Cardiac atrium fibroblast (primary cell): ENCODE data around the gene HOXA10. TPM values are rescaled to one million over a fixed set of nuclear protein-coding genes. Genes with fewer than 3 reads are reported as not detected.

Experiments used
- total RNA-seq: library from RNA; depleted of rRNA; stranded (reverse); fragments of >200 nt; gene quantifications from 2 replicates; pipeline ENCODE4 v1.2.3, GENCODE V29; 2015

The HOXA10 gene
- total RNA-seq = under 0.01 TPM in 1 of 2 replicates, not detected in the other

GRCh38 chr7:27173956-27174873 is at the start of gene HOXA10:
TSS of gene HOXA10 (minus strand) at chr7:27174320. CDS start at chr7:27174306, 14 bp downstream.

GRCh38 chr7:27199849-27200760 is 26.0 kb upstream of the HOXA10 start, which contains the start of gene HOXA13:
TSS of gene HOXA13 (minus strand) at chr7:27200091. CDS start at chr7:27200077, 14 bp downstream.

GRCh38 chr7:27185013-27185853 is 11.1 kb upstream of the HOXA10 start, which contains the start of gene HOXA11:
TSS of gene HOXA11 (minus strand) at chr7:27185232. CDS start at chr7:27185144, 88 bp downstream.

GRCh38 chr7:27165089-27165995 is 8.8 kb downstream of the HOXA10 start, which contains the start of gene HOXA9:
TSS of gene HOXA9 (minus strand) at chr7:27165537. CDS start at chr7:27165457, 80 bp downstream.

GRCh38 chr7:27156508-27156898 is 17.6 kb downstream of the HOXA10 start, which contains the start of gene HOXA7:
TSS of gene HOXA7 (minus strand) at chr7:27156675. CDS start at chr7:27156545, 130 bp downstream.

GRCh38 chr7:27151931-27152815 is 21.9 kb downstream of the HOXA10 start, which contains the start of gene HOXA3:
TSS of gene HOXA3 (minus strand) at chr7:27152583. CDS start at chr7:27110640, 41,943 bp downstream.

GRCh38 chr7:27147199-27148030 is 26.7 kb downstream of the HOXA10 start, which contains the start of gene HOXA6:
TSS of gene HOXA6 (minus strand) at chr7:27147774. CDS start at chr7:27147749, 25 bp downstream.

GRCh38 chr7:27143023-27143949 is 30.8 kb downstream of the HOXA10 start, which contains the start of gene HOXA5:
TSS of gene HOXA5 (minus strand) at chr7:27143681. CDS start at chr7:27143607, 74 bp downstream.

GRCh38 chr7:27130540-27131389 is 43.4 kb downstream of the HOXA10 start, which contains the start of gene HOXA4:
TSS of gene HOXA4 (minus strand) at chr7:27130757. CDS start at chr7:27130733, 24 bp downstream.

Other genes starting within 250 kb of the HOXA10 start
- not detected in 2 replicates for gene HOXA1, start 78.3 kb downstream of the HOXA10 start, total RNA-seq
- gene HOXA2, start 71.6 kb downstream of the HOXA10 start, total RNA-seq = not detected in 2 replicates
- gene HOXA4, start 43.6 kb downstream of the HOXA10 start, total RNA-seq = not detected in 2 replicates
- not detected in 2 replicates for gene HOXA5, start 30.6 kb downstream of the HOXA10 start, total RNA-seq
- gene HOXA6, start 26.5 kb downstream of the HOXA10 start, total RNA-seq = not detected in 2 replicates
- gene HOXA3, start 21.7 kb downstream of the HOXA10 start, total RNA-seq = not detected in 2 replicates
- not detected in 2 replicates for gene HOXA7, start 17.6 kb downstream of the HOXA10 start, total RNA-seq
- not detected in 2 replicates for gene HOXA9, start 8.8 kb downstream of the HOXA10 start, total RNA-seq
- not detected in 2 replicates for gene HOXA11, start 10.9 kb upstream of the HOXA10 start, total RNA-seq
- not detected in 2 replicates for gene HOXA13, start 25.8 kb upstream of the HOXA10 start, total RNA-seq
- not detected in 2 replicates for gene EVX1, start 68.5 kb upstream of the HOXA10 start, total RNA-seq